WTC11 (cell line): Measurements from ENCODE around the gene TBC1D22B.

Experiments used
- ATF6 ChIP-seq: sonication (generic); formaldehyde crosslinking; IDR thresholded peaks from 2 replicates; pipeline ENCODE4 v1.8.1; 2023; ENCODE audit warnings: mild to moderate bottlenecking, missing genetic modification reagents
- CTCF ChIP-seq: fragments of 200-600 bp; IDR thresholded peaks from 2 replicates; pipeline ENCODE4 v1.8.0; 2022; ENCODE audit warnings: antibody characterized with exemption
- E2F4 ChIP-seq: sonication (generic); formaldehyde crosslinking; IDR thresholded peaks from 2 replicates; pipeline ENCODE4 v1.8.1; 2022; ENCODE audit warnings: low read depth, mild to moderate bottlenecking, moderate library complexity, missing genetic modification reagents, borderline replicate concordance
- ELF4 ChIP-seq: sonication (generic); formaldehyde crosslinking; IDR thresholded peaks from 2 replicates; pipeline ENCODE4 v1.8.1; 2022; ENCODE audit warnings: low read depth, mild to moderate bottlenecking, moderate library complexity, missing genetic modification reagents
- EMX1 ChIP-seq: fragments of 250-450 bp; sonication (Bioruptor Pico); IDR thresholded peaks from 2 replicates; pipeline ENCODE4 v1.8.0; 2021; ENCODE audit warnings: mild to moderate bottlenecking
- FOXP1 ChIP-seq: sonication (generic); formaldehyde crosslinking; IDR thresholded peaks from 2 replicates; pipeline ENCODE4 v1.8.0; 2022; ENCODE audit warnings: missing genetic modification reagents, mild to moderate bottlenecking, moderate library complexity, borderline replicate concordance
- HMGXB4 ChIP-seq: sonication (generic); formaldehyde crosslinking; IDR thresholded peaks from 2 replicates; pipeline ENCODE4 v1.8.1; 2023; ENCODE audit warnings: mild to moderate bottlenecking, moderate library complexity, missing genetic modification reagents
- NFYB ChIP-seq: sonication (generic); formaldehyde crosslinking; conservative IDR thresholded peaks from 2 replicates; pipeline ENCODE4 v1.8.0; 2022; ENCODE audit warnings: low read depth, missing genetic modification reagents
- SP1 ChIP-seq: sonication (generic); formaldehyde crosslinking; conservative IDR thresholded peaks from 2 replicates; pipeline ENCODE4 v1.8.1; 2022; ENCODE audit warnings: missing genetic modification reagents
- USF2 ChIP-seq: sonication (generic); formaldehyde crosslinking; IDR thresholded peaks from 2 replicates; pipeline ENCODE4 v1.8.1; 2023; ENCODE audit warnings: mild to moderate bottlenecking, missing genetic modification reagents, moderate library complexity
- ZNF232 ChIP-seq: sonication (generic); formaldehyde crosslinking; IDR thresholded peaks from 2 replicates; pipeline ENCODE4 v1.8.0; 2022; ENCODE audit warnings: mild to moderate bottlenecking, missing genetic modification reagents
- ZNF425 ChIP-seq: fragments of 250-450 bp; sonication (Bioruptor Pico); conservative IDR thresholded peaks from 2 replicates; pipeline ENCODE4 v1.9.0; 2021; ENCODE audit warnings: mild to moderate bottlenecking

- TF ChIP-seq CTCF (no peak), EMX1 (no peak), ATF6 (CRISPR knock-in tag) (no peak), ZNF232 (CRISPR knock-in tag) (no peak), ZNF425 (CRISPR knock-in tag) (no peak), SP1 (CRISPR knock-in tag) (no peak), ELF4 (CRISPR knock-in tag) (no peak), USF2 (CRISPR knock-in tag) (no peak), FOXP1 (CRISPR knock-in tag) (no peak), E2F4 (CRISPR knock-in tag) (no peak), NFYB (CRISPR knock-in tag) (no peak), HMGXB4 (CRISPR knock-in tag) (no peak)
These were observed 4.0 kb upstream of the TBC1D22B start for GRCh38 chr6:37253486-37254007.
